Mesendoderm (in vitro differentiated cells): ENCODE results near the gene TMEM43.

Experiments
- DNase-seq: peaks from one replicate; pipeline ENCODE4 v3.0.0; 2013
- H2AK5ac ChIP-seq: 2 replicates; pipeline ENCODE4 v1.6.1; 2013; ENCODE audit warnings: low read length, inconsistent platforms
- H2BK120ac ChIP-seq: 2 replicates; pipeline ENCODE4 v1.6.1; 2013; ENCODE audit warnings: low read depth, mild to moderate bottlenecking, low read length, moderate library complexity, mixed read lengths
- H2BK15ac ChIP-seq: replicated peaks from 2 replicates; pipeline ENCODE4 v1.6.1; 2013; ENCODE audit warnings: low read depth, mild to moderate bottlenecking, moderate library complexity
- H2BK5ac ChIP-seq: 2 replicates; pipeline ENCODE4 v1.6.1; 2013; ENCODE audit warnings: low read length, inconsistent platforms
- H3K18ac ChIP-seq: 2 replicates; pipeline ENCODE4 v1.6.1; 2013; ENCODE audit warnings: mild to moderate bottlenecking, low read length, mixed read lengths
- H3K23ac ChIP-seq: one replicate; pipeline ENCODE4 v1.6.1; 2013; ENCODE audit warnings: low read length
- H3K27ac ChIP-seq: 2 replicates; pipeline ENCODE4 v1.5.1; 2013; ENCODE audit warnings: low read depth, mild to moderate bottlenecking, inconsistent platforms, low read length, moderate library complexity
- H3K27me3 ChIP-seq: 2 replicates; pipeline ENCODE4 v1.6.1; 2013; ENCODE audit warnings: low read length, control low read depth, mild to moderate bottlenecking, inconsistent platforms; ENCODE audit not compliant: insufficient read depth, poor library complexity
- H3K36me3 ChIP-seq: 2 replicates; pipeline ENCODE4 v1.6.1; 2013; ENCODE audit warnings: low read length, inconsistent platforms; ENCODE audit not compliant: control insufficient read depth, insufficient read depth
- H3K4ac ChIP-seq: one replicate; pipeline ENCODE4 v1.6.1; 2013; ENCODE audit warnings: low read depth, mild to moderate bottlenecking, low read length, moderate library complexity
- H3K4me1 ChIP-seq: 2 replicates; pipeline ENCODE4 v1.6.1; 2013; ENCODE audit warnings: low read depth, low read length, inconsistent platforms; ENCODE audit not compliant: control insufficient read depth
- H3K4me2 ChIP-seq: 2 replicates; pipeline ENCODE4 v1.6.1; 2013; ENCODE audit warnings: low read length
- H3K4me3 ChIP-seq: 2 replicates; pipeline ENCODE4 v1.5.1; 2013; ENCODE audit warnings: mild to moderate bottlenecking, low read length
- H3K56ac ChIP-seq: one replicate; pipeline ENCODE4 v1.6.1; 2013; ENCODE audit warnings: low read length
- H3K79me1 ChIP-seq: 2 replicates; pipeline ENCODE4 v1.6.1; 2013; ENCODE audit warnings: low read length, inconsistent platforms
- H3K79me2 ChIP-seq: 2 replicates; pipeline ENCODE4 v1.6.1; 2013; ENCODE audit warnings: mild to moderate bottlenecking, low read length; ENCODE audit not compliant: control insufficient read depth, insufficient read depth
- H3K9ac ChIP-seq: 2 replicates; pipeline ENCODE4 v1.6.1; 2013; ENCODE audit warnings: low read length, inconsistent platforms
- H4K5ac ChIP-seq: one replicate; pipeline ENCODE4 v1.6.1; 2013; ENCODE audit warnings: low read length
- H4K8ac ChIP-seq: one replicate; pipeline ENCODE4 v1.6.1; 2013; ENCODE audit warnings: low read depth, mild to moderate bottlenecking, control low read depth, low read length, moderate library complexity
- WGBS: extraction: QIAGEN DNeasy Blood & Tissue Kit; methylation state at CpG from one replicate; pipeline ENCODE4 v1.1.7; 2013; ENCODE audit warnings: low lambda C conversion rate, missing lambda C conversion rate; ENCODE audit not compliant: insufficient coverage; ENCODE audit errors: extremely low coverage; 5-methylcytosine and 5-hydroxymethylcytosine counted together

Gene TMEM43

GRCh38 chr3:14128724-14129123 is 3.9 kb downstream of the TMEM43 start:
- Histone ChIP-seq H2BK5ac (no peak overlapping the region), H2BK120ac (no peak overlapping the region), H3K9ac (no peak overlapping the region), H3K4ac (no peak overlapping the region), H3K4me1 (peaks cover 4% of the 10 kb centered on the region), H3K79me1 (peaks cover 26% of the 10 kb centered on the region), H3K4me2 (no peak overlapping the region), H2AK5ac (no peak overlapping the region), H3K4me3 (no peak overlapping the region), H3K27me3 (no peaks in the 10 kb centered on the region), H2BK15ac (no peak overlapping the region), H4K5ac (no peak overlapping the region), H3K23ac (no peak overlapping the region), H3K18ac (no peak overlapping the region), H3K56ac (no peak overlapping the region), H3K27ac (no peak overlapping the region), H3K79me2 (peaks cover 26% of the 10 kb centered on the region), H4K8ac (no peak overlapping the region), H3K36me3 (peaks cover 11% of the 10 kb centered on the region)
- no CpG with 5 or more reads among the region's 5 CpGs for WGBS
- DNase-seq = no peak

- Histone ChIP-seq H2BK5ac (no peak overlapping the region), H2BK15ac (no peak overlapping the region), H3K4ac (no peak overlapping the region), H3K9ac (no peak overlapping the region), H3K56ac (no peak overlapping the region), H3K36me3 (peaks cover 15% of the 10 kb centered on the region), H3K79me1 (peaks cover 22% of the 10 kb centered on the region), H3K4me3 (no peak overlapping the region), H4K8ac (no peak overlapping the region), H3K4me2 (no peak overlapping the region), H3K23ac (no peak overlapping the region), H3K27ac (no peak overlapping the region), H4K5ac (no peak overlapping the region), H3K4me1 (peaks cover 3% of the 10 kb centered on the region), H3K27me3 (no peaks in the 10 kb centered on the region), H2AK5ac (no peak overlapping the region), H2BK120ac (no peak overlapping the region), H3K79me2 (peaks cover 21% of the 10 kb centered on the region), H3K18ac (no peak overlapping the region)
- no peak for DNase-seq
- whole genome bisulfite sequencing = no CpG with 5 or more reads among the region's 6 CpGs
Measured at GRCh38 chr3:14129296-14129695, 4.4 kb downstream of the TMEM43 start.

- H2BK5ac ChIP-seq = no peak overlapping the region
- H3K36me3 ChIP-seq = peaks cover 17% of the 10 kb centered on the region
- no peak for DNase-seq
- no peak overlapping the region for H2BK120ac ChIP-seq
- H3K56ac ChIP-seq = no peak overlapping the region
- no peaks in the 10 kb centered on the region for H3K27me3 ChIP-seq
- no peak overlapping the region for H3K23ac ChIP-seq
- H3K4ac ChIP-seq = no peak overlapping the region
- H3K18ac ChIP-seq = no peak overlapping the region
- H4K8ac ChIP-seq = no peak overlapping the region
- no peak overlapping the region for H3K27ac ChIP-seq
- no peak overlapping the region for H3K4me3 ChIP-seq
- no peak overlapping the region for H3K4me2 ChIP-seq
- H3K4me1 ChIP-seq = peaks cover 3% of the 10 kb centered on the region
- H3K79me2 ChIP-seq = peaks cover 21% of the 10 kb centered on the region
- H3K79me1 ChIP-seq = peaks cover 22% of the 10 kb centered on the region
- no CpG with 5 or more reads among the region's 4 CpGs for WGBS
- H2BK15ac ChIP-seq = no peak overlapping the region
- no peak overlapping the region for H2AK5ac ChIP-seq
- H3K9ac ChIP-seq = no peak overlapping the region
- no peak overlapping the region for H4K5ac ChIP-seq
Measured at GRCh38 chr3:14130230-14130629, 5.4 kb downstream of the TMEM43 start.

GRCh38 chr3:14130707-14131106 is 5.9 kb downstream of the TMEM43 start:
- Histone ChIP-seq H3K56ac (no peak overlapping the region), H4K8ac (no peak overlapping the region), H3K4me2 (no peak overlapping the region), H3K27me3 (no peaks in the 10 kb centered on the region), H3K9ac (no peak overlapping the region), H2AK5ac (no peak overlapping the region), H3K79me2 (peaks cover 18% of the 10 kb centered on the region), H2BK15ac (no peak overlapping the region), H3K4me1 (peaks cover 3% of the 10 kb centered on the region), H3K36me3 (peaks cover 18% of the 10 kb centered on the region), H4K5ac (no peak overlapping the region), H3K18ac (no peak overlapping the region), H3K79me1 (peaks cover 19% of the 10 kb centered on the region), H2BK120ac (no peak overlapping the region), H3K4me3 (no peak overlapping the region), H2BK5ac (no peak overlapping the region), H3K23ac (no peak overlapping the region), H3K4ac (no peak overlapping the region), H3K27ac (no peak overlapping the region)
- WGBS = no CpG with 5 or more reads among the region's 12 CpGs
- DNase-seq = no peak

GRCh38 chr3:14131134-14131533 is 6.3 kb downstream of the TMEM43 start:
- no peak overlapping the region for H3K4ac ChIP-seq
- peaks cover 18% of the 10 kb centered on the region for H3K36me3 ChIP-seq
- H3K18ac ChIP-seq = no peak overlapping the region
- no peak overlapping the region for H3K9ac ChIP-seq
- H3K4me1 ChIP-seq = no peaks in the 10 kb centered on the region
- no peak overlapping the region for H2AK5ac ChIP-seq
- no peak for DNase-seq
- H3K79me1 ChIP-seq = peaks cover 15% of the 10 kb centered on the region
- no CpG with 5 or more reads among the region's 5 CpGs for WGBS
- no peak overlapping the region for H2BK15ac ChIP-seq
- no peak overlapping the region for H4K5ac ChIP-seq
- no peak overlapping the region for H3K23ac ChIP-seq
- H3K4me2 ChIP-seq = no peak overlapping the region
- H3K4me3 ChIP-seq = no peak overlapping the region
- no peaks in the 10 kb centered on the region for H3K27me3 ChIP-seq
- no peak overlapping the region for H4K8ac ChIP-seq
- H3K27ac ChIP-seq = no peak overlapping the region
- H2BK120ac ChIP-seq = no peak overlapping the region
- no peak overlapping the region for H3K56ac ChIP-seq
- H3K79me2 ChIP-seq = peaks cover 18% of the 10 kb centered on the region
- H2BK5ac ChIP-seq = no peak overlapping the region

- Histone ChIP-seq H2AK5ac (no peak overlapping the region), H3K4me3 (no peak overlapping the region), H3K79me1 (peaks cover 10% of the 10 kb centered on the region), H3K9ac (no peak overlapping the region), H3K27me3 (no peaks in the 10 kb centered on the region), H3K18ac (no peak overlapping the region), H4K5ac (no peak overlapping the region), H3K36me3 (peaks cover 18% of the 10 kb centered on the region), H3K23ac (no peak overlapping the region), H4K8ac (no peak overlapping the region), H2BK5ac (no peak overlapping the region), H3K4me1 (no peaks in the 10 kb centered on the region), H3K56ac (no peak overlapping the region), H2BK15ac (no peak overlapping the region), H3K4ac (no peak overlapping the region), H3K27ac (no peak overlapping the region), H3K79me2 (peaks cover 9% of the 10 kb centered on the region), H3K4me2 (no peak overlapping the region), H2BK120ac (no peak overlapping the region)
- no peak for DNase-seq
- no CpG with 5 or more reads among the region's 8 CpGs for WGBS
Measured at GRCh38 chr3:14132120-14132519, 7.3 kb downstream of the TMEM43 start.
